Smooth muscle cell of the umbilical artery (primary cell): Measurements from ENCODE around the gene PRKCSH. TPM values are rescaled to one million over a fixed set of nuclear protein-coding genes. Genes with fewer than 3 reads are reported as not detected.

Experiments used
- total RNA-seq: library from RNA; depleted of rRNA; stranded (reverse); fragments of >200 nt; gene quantifications from 2 replicates; pipeline ENCODE4 v1.2.3, GENCODE V29; 2014

Gene PRKCSH
- total RNA-seq = 173 and 300 TPM in 2 replicates

GRCh38 chr19:11435057-11435832, at the start of gene PRKCSH, which contains the start of gene ODAD3:
Gene PRKCSH (plus strand): TSS chr19:11435635. CDS start chr19:11436118, 483 bp downstream.
Gene ODAD3 (minus strand): TSS chr19:11435121. CDS start chr19:11435016, 105 bp downstream.

GRCh38 chr19:11418549-11419506, 16.6 kb upstream of the PRKCSH start, which contains the start of gene RGL3:
Gene RGL3 (minus strand): TSS chr19:11419314. CDS start chr19:11419278, 36 bp downstream.

GRCh38 chr19:11480715-11481533, 45.5 kb downstream of the PRKCSH start, which contains the start of gene ELAVL3:
Gene ELAVL3 (minus strand): TSS chr19:11481046. CDS start chr19:11480608, 438 bp downstream.

Other genes starting within 250 kb of the PRKCSH start
- 165 and 167 TPM in 2 replicates for gene KANK2, start 238.1 kb upstream of the PRKCSH start, total RNA-seq
- not detected in 2 replicates for gene ANGPTL8, start 196.0 kb upstream of the PRKCSH start, total RNA-seq
- 11.0 and 20.7 TPM in 2 replicates for gene DOCK6, start 173.1 kb upstream of the PRKCSH start, total RNA-seq
- gene TSPAN16, start 139.5 kb upstream of the PRKCSH start, total RNA-seq = not detected in 2 replicates
- 3.5 and 8.0 TPM in 2 replicates for gene RAB3D, start 96.0 kb upstream of the PRKCSH start, total RNA-seq
- gene TMEM205, start 89.4 kb upstream of the PRKCSH start, total RNA-seq = 49.0 and 103 TPM in 2 replicates
- gene CCDC159, start 89.1 kb upstream of the PRKCSH start, total RNA-seq = 4.4 and 10.4 TPM in 2 replicates
- gene PLPPR2, start 80.2 kb upstream of the PRKCSH start, total RNA-seq = 20.5 and 22.4 TPM in 2 replicates
- gene SWSAP1, start 61.0 kb upstream of the PRKCSH start, total RNA-seq = 0.09 and 0.30 TPM in 2 replicates
- gene EPOR, start 51.3 kb upstream of the PRKCSH start, total RNA-seq = 4.8 and 7.8 TPM in 2 replicates
- gene RGL3, start 16.3 kb upstream of the PRKCSH start, total RNA-seq = 0.30 TPM in 1 of 2 replicates, not detected in the other
- gene ODAD3, start 514 bp upstream of the PRKCSH start, total RNA-seq = 0.30 TPM in 1 of 2 replicates, not detected in the other
- gene ELAVL3, start 45.4 kb downstream of the PRKCSH start, total RNA-seq = not detected in 2 replicates
- gene ZNF653, start 70.2 kb downstream of the PRKCSH start, total RNA-seq = 3.6 and 4.9 TPM in 2 replicates
- gene ECSIT, start 93.5 kb downstream of the PRKCSH start, total RNA-seq = 24.9 and 26.1 TPM in 2 replicates
- 29.5 and 106 TPM in 2 replicates for gene CNN1, start 103.2 kb downstream of the PRKCSH start, total RNA-seq
- 23.4 and 27.3 TPM in 2 replicates for gene ELOF1, start 123.6 kb downstream of the PRKCSH start, total RNA-seq
- 0.59 TPM in 1 of 2 replicates, not detected in the other for gene ACP5, start 142.0 kb downstream of the PRKCSH start, total RNA-seq
- gene ZNF627, start 161.8 kb downstream of the PRKCSH start, total RNA-seq = 22.1 and 27.0 TPM in 2 replicates